K562 (cell line): ENCODE measurements around the gene RASAL3.

Experiments
- TAF1 ChIP-seq: IDR thresholded peaks from 2 replicates; pipeline ENCODE4 v1.6.1; 2011; ENCODE audit warnings: mild to moderate bottlenecking, low read length, moderate library complexity; ENCODE audit not compliant: insufficient read depth, control insufficient read depth, severe bottlenecking; ENCODE audit errors: extremely low read depth
- ZFP36 ChIP-seq: fragments of 150-350 bp; IDR thresholded peaks from 2 replicates; pipeline ENCODE4 v1.6.1; 2018; ENCODE audit warnings: low read length, low read depth; ENCODE audit not compliant: partially characterized antibody

- no peak for TF ChIP-seq TAF1
- no peak for TF ChIP-seq ZFP36
Observed at GRCh38 chr19:15436012-15436825, 28.1 kb downstream of the RASAL3 start.
